Memory B cell (primary cell): ENCODE results near the gene SIRT3.
"Not testable (repeated sequence)": the region's sequence is repeated elsewhere in the genome, so short reads cannot be mapped to it uniquely, and the experiment has no call there.

Experiments
- ATAC-seq: fragments of 150-1000 bp; cut with Tn5 transposase; 2 replicates; pipeline ENCODE4 v1.10.0; 2021; ENCODE audit warnings: low read depth, mild to moderate bottlenecking, moderate library complexity
- DNase-seq, 2 donors: peaks; one replicate each; pipeline ENCODE4 v3.0.0; 2022; ENCODE audit warnings: low spot score in 2 of 2
- H3K27ac Mint-ChIP-seq: one replicate; pipeline ENCODE4 v1.8.0; 2022; ENCODE audit warnings: mild to moderate bottlenecking, moderate library complexity, mixed read lengths
- H3K27me3 Mint-ChIP-seq: one replicate; pipeline ENCODE4 v1.8.0; 2022; ENCODE audit warnings: mixed read lengths
- H3K36me3 Mint-ChIP-seq: one replicate; pipeline ENCODE4 v1.8.0; 2022; ENCODE audit warnings: mild to moderate bottlenecking, mixed read lengths
- H3K4me1 Mint-ChIP-seq: one replicate; pipeline ENCODE4 v1.8.0; 2022; ENCODE audit warnings: mixed read lengths
- H3K4me3 Mint-ChIP-seq: one replicate; pipeline ENCODE4 v1.8.0; 2022; ENCODE audit warnings: mild to moderate bottlenecking, moderate library complexity, mixed read lengths
- H3K9me3 Mint-ChIP-seq: one replicate; pipeline ENCODE4 v1.8.0; 2022; ENCODE audit warnings: mixed read lengths

The SIRT3 gene

GRCh38 chr11:190546-190945, 45.6 kb downstream of the SIRT3 start:
- H3K4me3 Mint-ChIP-seq, H3K4me1 Mint-ChIP-seq, H3K9me3 Mint-ChIP-seq, ATAC-seq, H3K27me3 Mint-ChIP-seq, H3K27ac Mint-ChIP-seq, DNase-seq, H3K36me3 Mint-ChIP-seq: not testable (repeated sequence)

DNA sequence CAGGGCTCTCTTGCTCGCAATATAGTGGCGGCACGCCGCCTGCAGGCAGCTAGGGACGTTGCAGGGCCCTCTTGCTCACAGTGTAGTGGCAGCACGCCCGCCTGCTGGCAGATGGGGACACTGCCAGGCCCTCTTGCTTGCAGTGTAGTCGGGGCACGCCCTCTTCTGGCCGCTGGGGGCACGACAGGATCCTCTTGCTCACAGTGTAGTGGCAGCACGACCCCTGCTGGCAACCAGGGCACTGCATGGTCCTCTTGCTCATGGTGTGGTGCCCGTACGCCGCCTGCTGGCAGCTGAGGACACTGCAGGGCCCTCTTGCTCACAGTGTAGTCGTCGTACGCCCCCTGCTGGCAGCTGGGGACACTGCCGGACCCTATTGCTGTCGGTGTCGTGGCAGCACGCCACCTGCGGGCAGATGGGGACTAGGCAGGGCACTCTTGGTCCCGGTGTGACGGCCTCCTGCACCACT, 46.3 kb downstream of the SIRT3 start:
- not testable (repeated sequence) for H3K27ac Mint-ChIP-seq, H3K9me3 Mint-ChIP-seq, H3K4me3 Mint-ChIP-seq, H3K4me1 Mint-ChIP-seq, H3K36me3 Mint-ChIP-seq, H3K27me3 Mint-ChIP-seq
- DNase-seq (peak in 1 of 2 donors; percentile 18), ATAC-seq (peak; percentile 66)

DNA sequence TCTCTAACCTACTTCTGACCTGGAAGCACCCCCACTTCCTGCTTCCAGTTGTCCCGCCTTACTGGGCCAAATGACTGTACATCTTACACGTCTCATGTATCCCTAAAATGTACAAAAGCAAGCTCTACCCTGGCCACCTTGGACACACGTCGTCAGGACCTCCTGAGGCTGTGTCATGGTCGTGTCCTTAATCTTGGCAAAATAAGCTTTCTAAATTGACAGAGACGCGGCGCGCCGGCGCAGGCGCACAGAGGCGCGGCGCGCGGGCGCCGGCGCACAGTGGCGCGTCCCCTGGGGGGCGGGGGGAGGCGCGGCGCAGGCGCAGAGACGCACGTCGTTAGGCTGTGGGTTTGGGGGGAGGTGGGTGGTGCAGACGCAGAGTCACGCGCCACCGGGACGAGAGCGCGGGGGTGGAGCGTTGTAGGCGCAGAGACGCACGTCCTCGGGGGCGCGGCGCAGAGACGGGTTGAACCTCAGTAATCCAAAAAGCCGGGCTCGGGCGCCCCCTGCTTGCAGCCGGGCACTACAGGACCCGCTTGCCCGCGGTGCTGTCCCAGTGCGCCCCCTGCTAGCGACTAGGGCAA, 46.9 kb downstream of the SIRT3 start:
- ATAC-seq (peak; percentile 16), DNase-seq (peak in 1 of 2 donors; percentile 24)
- not testable (repeated sequence) for H3K27ac Mint-ChIP-seq, H3K9me3 Mint-ChIP-seq, H3K27me3 Mint-ChIP-seq, H3K4me3 Mint-ChIP-seq, H3K4me1 Mint-ChIP-seq, H3K36me3 Mint-ChIP-seq

DNA sequence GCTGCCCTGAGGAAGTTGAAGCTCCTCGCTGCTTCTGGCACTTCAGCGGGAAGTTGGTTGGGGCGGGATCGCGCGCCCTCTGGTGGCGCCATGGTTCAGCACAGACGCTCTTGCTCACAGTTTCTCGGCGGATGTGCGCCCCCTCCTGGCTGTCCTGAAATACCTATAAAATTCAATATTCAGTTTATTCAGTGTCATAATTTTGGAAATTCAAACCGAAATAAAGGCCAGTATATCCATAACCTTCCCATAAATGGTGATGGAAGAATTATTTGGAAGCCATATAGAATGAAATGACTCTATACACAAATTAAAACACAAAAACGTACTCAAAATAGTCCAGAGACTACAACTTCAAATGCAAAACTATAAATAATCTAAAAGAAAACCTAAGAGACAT, 55.9 kb downstream of the SIRT3 start:
- not testable (repeated sequence) for H3K4me1 Mint-ChIP-seq, H3K9me3 Mint-ChIP-seq, DNase-seq, H3K36me3 Mint-ChIP-seq, ATAC-seq, H3K4me3 Mint-ChIP-seq, H3K27ac Mint-ChIP-seq, H3K27me3 Mint-ChIP-seq
